Measurements from ENCODE around the gene CORT. TPM values are rescaled to one million over a fixed set of nuclear protein-coding genes. Genes with fewer than 3 reads are reported as not detected.

Gene CORT
- total RNA-seq, 1 donor, result 0.36 TPM

DNA sequence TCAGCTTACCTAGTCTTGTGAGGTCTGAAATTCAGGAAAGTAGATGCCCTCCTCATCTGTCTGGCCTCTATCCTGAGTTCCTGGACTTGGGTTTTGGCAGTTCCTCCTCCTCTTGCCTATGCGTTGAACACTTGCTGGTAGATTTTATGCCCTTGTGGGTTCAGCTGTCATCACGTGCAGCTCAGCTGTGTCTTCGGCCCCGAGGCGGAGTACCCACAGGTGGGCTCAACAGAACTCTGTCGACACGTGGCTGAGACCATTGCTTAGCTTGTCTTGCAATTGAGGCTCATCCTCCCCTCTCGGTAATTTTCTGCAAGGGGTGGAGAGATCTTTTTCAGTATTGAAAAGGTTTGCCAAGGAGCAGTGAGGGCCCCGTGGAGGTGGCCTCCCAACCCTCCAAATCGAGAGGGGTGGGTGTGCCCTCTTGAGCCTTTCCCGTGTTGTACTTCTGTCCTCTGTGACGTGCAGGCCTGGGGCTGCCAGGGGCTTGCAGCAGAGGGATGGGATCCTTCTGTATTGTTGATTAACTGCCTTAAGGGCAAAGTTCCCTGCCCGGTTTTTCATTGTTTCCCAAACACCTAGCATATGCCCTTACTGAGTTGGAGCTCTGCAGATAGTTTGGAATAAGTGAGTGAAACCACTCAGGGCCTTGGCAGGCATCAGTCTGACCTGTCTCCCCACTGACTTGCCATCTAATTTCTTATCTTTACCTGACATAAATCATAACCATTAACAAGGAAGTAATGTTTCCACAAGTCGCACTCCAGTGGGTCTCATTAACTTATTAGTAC is 16.7 kb upstream of the CORT start:
- Histone ChIP-seq H4K20me1 (ENCODE audit: insufficient read depth, low read length) (no peaks in the 10 kb centered on the region), H3K36me3 (ENCODE audit: insufficient read depth, low read length) (no peaks in the 10 kb centered on the region), H3K27me3 (ENCODE audit: insufficient read depth, low read length) (no peaks in the 10 kb centered on the region), H3K4me1 (ENCODE audit: insufficient read depth, low read length) (peaks cover 15% of the 10 kb centered on the region), H2AFZ (ENCODE audit: low read length) (no peak overlapping the region), H3K9me3 (ENCODE audit: low read depth, low read length) (no peaks in the 10 kb centered on the region), H3K27ac (ENCODE audit: low read depth, low read length) (no peak overlapping the region), H3K4me2 (ENCODE audit: insufficient read depth, low read length) (no peak overlapping the region), H3K79me2 (ENCODE audit: insufficient read depth, low read length) (peaks cover 21% of the 10 kb centered on the region), H3K4me3 (ENCODE audit: insufficient read depth, low read length) (no peak overlapping the region)
- no peak for DNase-seq (ENCODE audit: insufficient read length, low spot score, missing footprints)
- TF ChIP-seq, protein P1, sequence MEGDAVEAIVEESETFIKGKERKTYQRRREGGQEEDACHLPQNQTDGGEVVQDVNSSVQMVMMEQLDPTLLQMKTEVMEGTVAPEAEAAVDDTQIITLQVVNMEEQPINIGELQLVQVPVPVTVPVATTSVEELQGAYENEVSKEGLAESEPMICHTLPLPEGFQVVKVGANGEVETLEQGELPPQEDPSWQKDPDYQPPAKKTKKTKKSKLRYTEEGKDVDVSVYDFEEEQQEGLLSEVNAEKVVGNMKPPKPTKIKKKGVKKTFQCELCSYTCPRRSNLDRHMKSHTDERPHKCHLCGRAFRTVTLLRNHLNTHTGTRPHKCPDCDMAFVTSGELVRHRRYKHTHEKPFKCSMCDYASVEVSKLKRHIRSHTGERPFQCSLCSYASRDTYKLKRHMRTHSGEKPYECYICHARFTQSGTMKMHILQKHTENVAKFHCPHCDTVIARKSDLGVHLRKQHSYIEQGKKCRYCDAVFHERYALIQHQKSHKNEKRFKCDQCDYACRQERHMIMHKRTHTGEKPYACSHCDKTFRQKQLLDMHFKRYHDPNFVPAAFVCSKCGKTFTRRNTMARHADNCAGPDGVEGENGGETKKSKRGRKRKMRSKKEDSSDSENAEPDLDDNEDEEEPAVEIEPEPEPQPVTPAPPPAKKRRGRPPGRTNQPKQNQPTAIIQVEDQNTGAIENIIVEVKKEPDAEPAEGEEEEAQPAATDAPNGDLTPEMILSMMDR (IDR thresholded peaks at IDR 0.05; ENCODE audit: extremely low read depth, low read depth, low read length), result no peak

DNA sequence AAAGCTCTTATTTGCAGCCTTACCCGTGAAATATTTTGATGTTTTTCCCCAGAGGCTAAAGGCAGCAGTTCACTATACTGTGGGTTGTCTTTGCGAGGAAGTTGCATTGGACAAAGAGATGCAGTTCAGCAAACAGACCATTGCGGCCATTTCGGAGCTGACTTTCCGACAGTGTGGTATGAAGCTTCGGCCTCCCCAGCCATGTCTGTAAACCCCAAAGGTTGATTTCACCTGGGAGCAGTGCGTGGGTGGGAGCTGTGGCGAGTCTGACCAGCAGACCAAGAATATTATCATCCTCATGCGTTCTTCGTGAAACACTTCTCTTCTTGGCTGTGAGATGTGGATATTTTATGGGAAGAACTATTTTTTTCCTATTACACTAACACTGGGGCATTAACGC is 16.0 kb upstream of the CORT start:
- H3K4me1 ChIP-seq (ENCODE audit: insufficient read depth, low read length), result peaks cover 15% of the 10 kb centered on the region
- peaks cover 21% of the 10 kb centered on the region for H3K79me2 ChIP-seq (ENCODE audit: insufficient read depth, low read length)
- H4K20me1 ChIP-seq (ENCODE audit: insufficient read depth, low read length), result no peaks in the 10 kb centered on the region
- H3K27ac ChIP-seq (ENCODE audit: low read depth, low read length), result no peak overlapping the region
- H3K9me3 ChIP-seq (ENCODE audit: low read depth, low read length), result no peaks in the 10 kb centered on the region
- TF ChIP-seq, protein P1 (IDR thresholded peaks at IDR 0.05; ENCODE audit: extremely low read depth, low read depth, low read length), result no peak
- H3K27me3 ChIP-seq (ENCODE audit: insufficient read depth, low read length), result no peaks in the 10 kb centered on the region
- no peak overlapping the region for H3K4me3 ChIP-seq (ENCODE audit: insufficient read depth, low read length)
- H3K4me2 ChIP-seq (ENCODE audit: insufficient read depth, low read length), result no peak overlapping the region
- no peak for DNase-seq (ENCODE audit: insufficient read length, low spot score, missing footprints)
- H3K36me3 ChIP-seq (ENCODE audit: insufficient read depth, low read length), result no peaks in the 10 kb centered on the region
- no peak overlapping the region for H2AFZ ChIP-seq (ENCODE audit: low read length)

DNA sequence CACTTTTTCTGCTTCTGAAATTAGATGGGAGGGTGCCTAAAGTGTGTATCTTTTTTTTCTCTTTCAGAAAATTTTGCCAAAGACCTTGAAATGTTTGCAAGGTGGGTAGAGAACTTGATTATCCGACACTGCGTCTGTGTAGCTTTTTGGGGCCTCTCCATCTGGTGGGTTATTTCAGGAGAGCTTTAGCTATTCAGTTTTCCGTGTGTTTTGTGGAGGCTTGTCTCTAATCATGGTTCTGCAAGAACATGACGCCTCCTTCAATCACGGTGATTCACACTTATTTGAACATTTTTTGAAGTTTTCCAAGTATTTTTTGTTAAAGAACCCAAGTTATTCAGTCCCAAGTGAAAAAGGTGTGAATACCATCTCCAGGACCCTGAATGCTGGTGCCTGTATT is 15.2 kb upstream of the CORT start:
- no peaks in the 10 kb centered on the region for H3K27me3 ChIP-seq (ENCODE audit: insufficient read depth, low read length)
- no peak overlapping the region for H2AFZ ChIP-seq (ENCODE audit: low read length)
- no peak overlapping the region for H3K4me3 ChIP-seq (ENCODE audit: insufficient read depth, low read length)
- no peak for DNase-seq (ENCODE audit: insufficient read length, low spot score, missing footprints)
- no peak overlapping the region for H3K4me2 ChIP-seq (ENCODE audit: insufficient read depth, low read length)
- no peak overlapping the region for H3K27ac ChIP-seq (ENCODE audit: low read depth, low read length)
- peaks cover 21% of the 10 kb centered on the region for H3K79me2 ChIP-seq (ENCODE audit: insufficient read depth, low read length)
- TF ChIP-seq, protein P1 (IDR thresholded peaks at IDR 0.05; ENCODE audit: extremely low read depth, low read depth, low read length), result no peak
- H3K4me1 ChIP-seq (ENCODE audit: insufficient read depth, low read length), result peaks cover 14% of the 10 kb centered on the region
- H3K9me3 ChIP-seq (ENCODE audit: low read depth, low read length), result no peaks in the 10 kb centered on the region
- H3K36me3 ChIP-seq (ENCODE audit: insufficient read depth, low read length), result no peaks in the 10 kb centered on the region
- H4K20me1 ChIP-seq (ENCODE audit: insufficient read depth, low read length), result no peaks in the 10 kb centered on the region

DNA sequence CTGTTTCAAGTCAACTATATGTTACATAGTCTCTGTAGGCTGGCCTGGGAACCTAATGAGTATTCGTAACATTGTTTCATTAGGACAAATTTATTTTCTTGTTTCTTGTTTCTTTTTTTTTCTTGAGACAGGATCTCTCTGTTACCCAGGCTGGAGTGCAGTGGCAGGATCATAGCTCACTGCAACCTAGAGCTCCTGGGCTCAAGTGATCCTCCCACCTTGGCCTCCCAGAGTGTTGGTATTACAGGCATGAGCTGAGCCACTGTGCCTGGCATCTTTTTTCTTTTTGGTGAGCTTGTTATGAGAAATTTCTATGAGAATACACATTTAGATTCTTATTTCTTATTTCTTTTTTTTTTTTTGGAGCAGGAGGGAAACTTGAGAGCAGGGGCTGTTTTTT is 12.8 kb upstream of the CORT start:
- Histone ChIP-seq H3K4me2 (ENCODE audit: insufficient read depth, low read length) (no peak overlapping the region), H3K4me1 (ENCODE audit: insufficient read depth, low read length) (no peaks in the 10 kb centered on the region), H3K36me3 (ENCODE audit: insufficient read depth, low read length) (no peaks in the 10 kb centered on the region), H3K9me3 (ENCODE audit: low read depth, low read length) (no peaks in the 10 kb centered on the region), H2AFZ (ENCODE audit: low read length) (no peak overlapping the region), H3K27me3 (ENCODE audit: insufficient read depth, low read length) (no peaks in the 10 kb centered on the region), H3K79me2 (ENCODE audit: insufficient read depth, low read length) (peaks cover 8% of the 10 kb centered on the region), H4K20me1 (ENCODE audit: insufficient read depth, low read length) (no peaks in the 10 kb centered on the region), H3K4me3 (ENCODE audit: insufficient read depth, low read length) (no peak overlapping the region), H3K27ac (ENCODE audit: low read depth, low read length) (no peak overlapping the region)
- TF ChIP-seq, protein P1 (IDR thresholded peaks at IDR 0.05; ENCODE audit: extremely low read depth, low read depth, low read length), result no peak
- no peak for DNase-seq (ENCODE audit: insufficient read length, low spot score, missing footprints)

Data from osteoblast (primary cell).